GM18909 (cell line): ENCODE data around the gene ADGRB3.
A peak's percentile ranks its signal among the peaks of the same experiment; 100 is the strongest.
"Not testable (repeated sequence)": the region's sequence is repeated elsewhere in the genome, so short reads cannot be mapped to it uniquely, and the experiment has no call there.

Experiments used
- ATAC-seq: cut with Tn5 transposase; IDR thresholded peaks from one replicate; pipeline ENCODE4 v1.9.1; 2021; ENCODE audit warnings: mild to moderate bottlenecking; ENCODE audit not compliant: unreplicated experiment, poor library complexity

Gene ADGRB3

DNA sequence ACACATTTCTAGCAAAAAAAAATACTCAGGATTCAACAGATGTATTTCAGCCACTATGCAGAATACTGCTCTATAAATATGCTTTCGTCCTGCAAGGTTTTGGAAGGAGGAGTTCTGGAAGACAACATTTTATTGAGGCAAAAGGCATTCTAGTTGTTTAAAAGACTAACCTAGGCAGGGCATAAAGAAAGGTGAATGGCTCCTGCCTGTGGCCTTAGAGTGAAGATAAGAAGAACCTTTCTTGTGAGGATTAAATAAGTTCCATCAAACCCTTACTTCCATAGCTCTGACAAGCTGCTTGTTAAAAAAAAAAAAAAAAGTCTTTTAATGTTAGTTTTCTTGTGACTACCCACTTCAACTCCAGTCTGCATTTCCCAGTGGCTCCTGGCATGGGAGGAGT lies 139.8 kb downstream of the ADGRB3 start:
- ATAC-seq = no peak

DNA sequence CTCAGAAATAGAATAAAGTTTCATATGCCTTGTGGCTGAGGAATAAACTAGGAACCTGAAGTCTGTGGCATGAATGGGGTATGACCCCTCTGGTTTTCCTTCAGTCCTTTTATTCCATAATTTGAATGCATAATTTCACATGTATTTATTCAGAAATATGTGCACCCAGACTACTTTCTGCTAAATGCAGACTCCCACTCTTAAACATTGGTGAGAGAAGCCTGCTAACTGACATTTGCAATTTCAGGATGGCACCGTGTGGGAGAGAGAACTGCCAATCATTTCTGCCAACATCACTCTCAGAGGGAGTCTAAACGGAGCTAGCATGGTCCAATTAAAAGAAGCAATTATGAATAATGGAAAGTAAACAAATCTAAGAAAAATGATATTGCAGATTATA lies 141.3 kb downstream of the ADGRB3 start:
- no peak for ATAC-seq

DNA sequence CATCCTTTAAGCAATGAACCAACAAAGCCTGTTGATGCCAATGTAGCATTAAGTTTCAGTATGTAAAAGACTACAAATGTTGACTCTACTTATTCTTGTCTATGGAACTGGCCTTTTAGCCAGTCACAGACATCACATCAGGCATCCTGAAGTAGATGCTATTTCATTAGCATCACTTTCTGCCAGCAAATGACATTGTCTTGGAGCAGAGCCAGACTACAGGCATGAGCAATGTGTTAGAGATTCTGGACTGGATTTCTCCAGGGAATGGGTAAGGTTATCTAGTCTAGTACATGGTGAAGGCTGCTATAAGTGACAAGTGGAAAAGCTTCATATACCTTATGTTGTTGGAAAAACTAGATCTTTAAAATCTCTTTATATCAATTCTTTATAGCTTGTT lies 142.9 kb downstream of the ADGRB3 start:
- ATAC-seq = no peak

DNA sequence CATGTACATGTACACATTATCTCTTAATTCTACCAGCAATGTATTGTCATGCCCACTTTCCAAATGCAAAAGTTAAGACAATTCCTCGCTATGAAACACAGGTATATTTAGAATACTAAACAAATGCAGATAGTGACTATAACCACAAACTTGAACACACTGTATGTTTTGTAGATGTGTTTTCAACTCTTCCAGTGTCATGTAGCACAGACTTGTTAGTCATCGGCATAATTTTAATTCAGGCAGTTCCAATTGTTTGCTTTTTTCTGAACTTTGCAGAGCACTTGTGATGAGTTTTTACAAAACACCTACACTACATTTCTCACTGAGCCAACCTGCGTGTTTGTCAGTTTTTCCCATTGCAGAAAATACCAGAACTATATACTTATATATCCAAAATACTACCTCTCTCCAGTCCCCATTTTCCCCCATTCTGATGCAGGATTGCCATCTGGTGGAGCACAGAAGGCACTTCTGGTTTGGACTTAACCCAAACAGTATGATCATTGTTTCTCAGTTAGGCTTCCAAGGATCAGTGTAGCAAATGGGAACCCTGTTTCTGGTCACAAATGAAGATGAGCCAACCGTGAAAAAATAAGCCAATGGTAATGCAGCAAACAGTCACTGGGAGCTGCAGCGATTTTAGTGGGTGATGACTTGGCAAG lies 143.4 kb downstream of the ADGRB3 start:
- ATAC-seq = peak; percentile 57

DNA sequence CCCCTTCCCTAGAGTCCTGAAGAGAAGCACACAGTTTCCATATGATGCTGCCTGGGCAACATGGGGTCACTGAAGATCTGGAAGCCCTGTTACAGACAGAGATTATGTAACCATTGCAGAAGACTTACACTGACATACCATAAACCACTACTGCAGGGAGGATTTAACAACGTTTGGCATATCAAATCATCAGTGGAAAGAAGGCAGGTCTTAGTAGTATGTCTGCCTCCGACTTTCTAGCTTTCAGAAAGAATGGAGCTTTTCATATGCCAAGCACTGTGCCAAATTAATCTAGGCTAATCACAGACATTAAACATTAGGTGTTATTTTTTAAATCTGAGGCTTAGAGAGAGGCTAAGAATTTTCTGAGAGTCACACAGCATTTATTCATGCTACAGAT lies 144.3 kb downstream of the ADGRB3 start:
- ATAC-seq = no peak

DNA sequence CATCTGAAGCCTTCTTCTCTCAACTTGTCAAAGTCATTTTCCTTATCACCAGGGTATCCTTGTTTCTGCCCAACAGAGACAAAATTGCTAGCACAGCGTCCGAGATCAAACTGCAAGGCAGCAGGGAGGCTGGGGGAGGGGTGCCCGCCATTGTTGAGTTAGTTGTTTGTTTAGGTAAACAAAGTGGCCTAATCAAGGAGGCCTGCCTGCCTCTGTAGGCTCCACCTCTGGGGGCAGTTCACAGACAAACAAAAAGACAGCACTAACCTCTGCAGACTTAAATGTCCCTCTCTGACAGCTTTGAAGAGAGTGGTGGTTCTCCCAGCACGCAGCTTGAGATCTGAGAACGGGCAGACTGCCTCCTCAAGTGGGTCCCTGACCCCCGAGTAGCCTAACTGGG lies 155.0 kb downstream of the ADGRB3 start:
- not testable (repeated sequence) for ATAC-seq

DNA sequence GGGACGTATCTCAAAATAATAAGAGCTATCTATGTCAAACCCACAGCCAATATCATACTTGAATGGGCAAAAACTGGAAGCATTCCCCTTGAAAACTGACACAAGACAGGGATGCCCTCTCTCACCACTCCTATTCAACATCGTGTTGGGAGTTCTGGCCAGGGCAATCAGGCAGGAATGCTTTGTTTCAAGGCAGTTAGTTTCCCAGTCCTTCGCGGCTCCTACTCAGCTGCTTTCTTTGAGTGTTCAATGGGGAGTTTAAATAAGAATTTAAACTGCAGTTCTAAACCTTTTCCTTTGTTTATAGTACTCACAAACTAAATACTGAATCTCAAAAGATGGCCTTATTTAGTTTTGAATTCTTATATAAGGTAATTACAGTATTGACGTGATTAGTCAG lies 179.9 kb downstream of the ADGRB3 start:
- ATAC-seq = not testable (repeated sequence)

DNA sequence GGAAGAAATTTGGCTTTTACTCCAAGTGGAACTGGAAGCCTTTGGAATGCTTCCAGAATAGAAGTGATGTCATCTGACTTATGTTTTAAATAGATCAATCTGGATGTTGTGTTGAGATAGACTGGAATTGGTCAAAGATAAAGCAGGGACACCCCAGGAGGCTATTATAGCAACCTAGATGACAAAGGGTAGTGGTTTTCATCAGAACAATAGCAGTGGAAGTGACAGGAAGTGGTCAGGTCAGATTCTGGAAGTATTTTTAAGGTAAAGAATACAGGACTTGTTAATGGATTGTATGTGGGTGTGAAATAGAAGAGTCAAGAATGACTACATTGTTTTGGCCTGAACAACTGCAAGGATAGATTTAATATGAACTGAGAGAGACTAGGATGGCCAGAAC lies 191.4 kb downstream of the ADGRB3 start:
- no peak for ATAC-seq

DNA sequence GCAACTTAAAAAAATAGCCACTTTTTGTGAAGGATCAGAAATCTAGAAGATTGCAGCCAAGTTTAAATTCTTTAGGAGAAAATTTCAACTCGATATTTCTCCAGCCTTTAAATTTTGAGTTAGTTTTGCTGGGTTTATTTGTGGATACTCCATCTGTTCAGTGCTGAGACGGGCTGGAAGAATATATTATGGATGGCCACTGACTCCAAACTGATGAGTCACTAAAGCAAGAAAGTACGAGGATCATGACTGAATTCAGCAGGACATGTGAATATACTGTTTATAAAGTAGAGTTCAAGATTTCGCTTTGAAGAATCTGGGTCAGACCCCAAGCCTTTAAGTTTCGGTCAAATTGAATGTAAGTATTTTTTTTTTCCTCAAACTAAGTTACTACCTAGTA lies 199.5 kb downstream of the ADGRB3 start:
- no peak for ATAC-seq

DNA sequence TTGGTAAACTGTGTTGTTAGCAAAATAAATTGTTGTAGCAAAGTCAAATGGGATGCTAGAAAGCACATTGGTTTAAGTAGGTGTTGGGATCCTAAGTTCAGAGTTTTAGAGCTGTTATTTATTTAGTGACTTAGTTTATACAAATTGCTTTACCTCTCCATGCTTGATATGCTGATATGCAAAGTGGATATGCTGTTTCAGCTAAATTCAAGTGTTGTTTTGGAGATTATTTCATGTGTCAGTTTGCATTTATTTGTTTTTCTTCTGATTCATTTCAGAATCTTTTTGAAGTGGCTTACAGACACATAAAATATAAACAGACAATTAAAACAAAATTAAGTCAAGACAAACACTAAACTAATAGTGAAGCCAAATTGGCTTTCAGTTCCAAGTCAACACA lies 203.5 kb downstream of the ADGRB3 start:
- ATAC-seq = no peak

DNA sequence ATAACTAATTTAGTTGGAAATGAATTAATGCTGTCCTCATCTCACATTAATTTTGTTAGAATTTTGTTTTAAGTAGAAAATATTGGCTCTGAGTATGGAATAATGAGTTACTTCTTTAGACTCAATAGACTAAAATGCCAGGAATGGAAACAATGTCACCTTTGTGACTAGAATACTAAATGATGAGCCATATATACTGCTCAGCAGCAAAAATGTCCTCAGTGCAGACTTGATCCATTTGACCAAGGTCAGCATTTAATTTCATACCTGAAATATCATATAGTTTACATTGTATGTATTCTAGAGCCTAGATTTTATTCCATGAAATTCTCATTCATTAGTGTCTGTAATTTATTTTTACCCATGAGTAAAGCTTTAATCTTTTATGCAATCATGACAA lies 217.7 kb downstream of the ADGRB3 start:
- no peak for ATAC-seq

DNA sequence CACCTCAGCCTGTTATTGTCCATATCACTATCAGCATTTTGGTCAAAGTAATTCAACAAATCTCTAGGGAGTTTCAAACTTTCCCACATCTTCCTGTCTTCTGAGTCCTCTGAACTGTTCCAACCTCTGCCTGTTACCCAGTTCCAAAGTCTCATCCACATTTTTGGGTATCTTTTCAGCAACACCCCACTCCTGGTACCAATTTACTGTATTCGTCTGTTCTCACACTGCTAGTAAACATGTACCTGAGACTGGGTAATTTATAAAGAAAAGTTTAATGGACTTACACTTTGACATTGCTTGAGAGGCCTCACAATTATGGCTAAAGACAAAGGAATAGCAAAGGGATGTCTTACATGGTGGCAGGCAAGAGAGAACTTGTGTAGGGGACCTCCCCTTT lies 224.2 kb downstream of the ADGRB3 start:
- ATAC-seq = no peak

DNA sequence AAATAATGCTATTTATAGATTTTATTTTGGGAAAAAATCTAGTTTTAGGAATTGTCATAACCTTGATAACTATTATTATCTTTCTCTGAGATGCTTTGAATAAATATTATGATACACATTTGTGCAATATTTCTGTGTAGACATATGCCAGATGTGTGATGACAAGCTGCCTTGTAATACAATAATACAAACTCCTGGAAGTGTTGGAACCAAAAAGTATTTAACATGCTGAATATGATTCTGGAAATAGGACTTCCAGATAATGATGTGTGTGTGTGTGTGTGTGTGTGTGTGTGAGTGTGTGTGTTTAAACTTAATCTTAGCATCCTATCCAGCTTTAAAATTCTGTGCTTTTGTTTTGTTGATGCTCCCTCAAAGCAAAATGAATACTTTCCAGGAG lies 233.6 kb downstream of the ADGRB3 start:
- no peak for ATAC-seq

DNA sequence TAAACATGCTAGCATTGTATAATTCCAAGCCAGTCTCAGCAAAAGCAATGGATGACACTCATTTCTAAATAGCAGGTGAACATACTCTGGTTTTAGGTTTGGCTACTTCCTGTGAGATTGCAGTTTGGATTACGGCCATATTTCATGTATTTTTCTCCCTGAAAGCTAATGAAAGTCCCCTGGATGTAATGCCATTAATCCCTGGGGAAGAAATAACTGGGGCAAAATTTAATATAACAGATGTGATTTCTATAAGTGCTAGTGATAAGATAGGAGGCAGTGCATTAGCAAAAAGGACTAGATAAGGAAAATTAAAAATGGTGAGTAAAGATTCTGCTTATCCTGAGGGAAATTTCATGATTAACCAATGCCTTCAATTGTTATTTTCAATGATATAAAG lies 238.2 kb downstream of the ADGRB3 start:
- no peak for ATAC-seq

DNA sequence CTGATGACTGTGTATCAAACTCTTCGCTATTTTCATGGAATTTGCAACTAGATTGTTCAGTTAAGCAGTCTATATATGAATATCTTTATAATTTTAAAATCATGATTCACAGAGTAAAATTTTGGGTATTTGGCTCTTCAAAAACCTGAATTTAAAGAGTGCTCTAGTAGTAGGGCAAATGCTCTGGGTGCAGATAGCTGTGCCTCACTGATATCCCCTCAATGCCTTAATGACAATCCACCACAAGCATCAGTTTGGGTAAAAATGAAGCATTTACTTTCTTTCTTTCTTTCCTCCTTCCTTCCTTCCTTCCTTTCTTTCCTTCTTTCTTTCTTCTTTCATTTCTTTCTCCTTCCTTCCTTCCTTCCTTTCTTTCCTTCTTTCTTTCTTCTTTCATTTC lies 239.7 kb downstream of the ADGRB3 start:
- no peak for ATAC-seq

DNA sequence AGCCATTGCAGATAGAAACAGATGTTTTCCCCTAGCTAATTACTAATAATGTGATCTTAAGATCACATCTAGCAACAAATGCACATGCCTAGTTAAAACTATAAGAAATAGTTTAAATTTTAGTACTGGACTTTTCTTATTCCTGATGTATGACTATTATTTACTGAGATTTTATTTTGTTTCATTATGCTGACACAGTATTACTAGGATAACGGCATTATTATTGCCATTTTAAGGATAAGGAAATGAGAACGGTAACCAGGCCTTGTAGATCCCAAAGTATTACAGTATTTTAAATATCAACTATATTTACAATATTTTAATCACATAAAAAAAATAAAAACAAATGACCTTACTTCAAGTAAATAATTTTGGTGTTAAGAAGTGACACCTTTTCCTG lies 240.3 kb downstream of the ADGRB3 start:
- no peak for ATAC-seq

DNA sequence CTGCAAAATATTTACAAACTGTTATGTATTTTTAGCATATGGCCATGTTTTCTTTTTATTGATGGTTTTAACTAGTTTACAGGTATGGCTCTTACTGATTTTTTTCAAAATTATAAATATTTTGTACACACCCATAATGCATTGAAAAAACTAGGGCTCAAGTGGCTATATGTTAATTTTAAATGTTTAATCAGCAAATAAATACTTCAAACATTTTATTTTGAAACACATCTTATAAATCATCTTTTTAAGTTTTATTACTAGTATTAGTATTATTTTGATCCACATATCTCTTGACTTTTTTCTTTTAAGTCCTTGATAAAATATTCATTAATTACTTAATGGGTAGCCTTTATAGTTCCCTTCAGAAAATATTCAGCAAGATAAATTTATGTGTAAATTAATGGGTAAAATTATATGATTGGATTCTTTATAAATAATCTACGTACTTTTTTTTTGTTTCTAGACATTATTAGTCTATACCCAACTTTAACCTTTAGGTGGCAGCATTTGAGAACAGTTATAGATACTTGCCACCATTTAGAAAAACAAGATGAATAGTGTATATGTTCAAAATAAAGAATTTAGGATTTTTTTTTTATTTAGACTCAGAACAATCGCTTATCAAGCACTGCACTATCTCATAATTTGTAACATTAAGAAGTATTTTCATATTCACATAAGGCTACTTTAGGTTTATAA lies 241.9 kb downstream of the ADGRB3 start:
- no peak for ATAC-seq

DNA sequence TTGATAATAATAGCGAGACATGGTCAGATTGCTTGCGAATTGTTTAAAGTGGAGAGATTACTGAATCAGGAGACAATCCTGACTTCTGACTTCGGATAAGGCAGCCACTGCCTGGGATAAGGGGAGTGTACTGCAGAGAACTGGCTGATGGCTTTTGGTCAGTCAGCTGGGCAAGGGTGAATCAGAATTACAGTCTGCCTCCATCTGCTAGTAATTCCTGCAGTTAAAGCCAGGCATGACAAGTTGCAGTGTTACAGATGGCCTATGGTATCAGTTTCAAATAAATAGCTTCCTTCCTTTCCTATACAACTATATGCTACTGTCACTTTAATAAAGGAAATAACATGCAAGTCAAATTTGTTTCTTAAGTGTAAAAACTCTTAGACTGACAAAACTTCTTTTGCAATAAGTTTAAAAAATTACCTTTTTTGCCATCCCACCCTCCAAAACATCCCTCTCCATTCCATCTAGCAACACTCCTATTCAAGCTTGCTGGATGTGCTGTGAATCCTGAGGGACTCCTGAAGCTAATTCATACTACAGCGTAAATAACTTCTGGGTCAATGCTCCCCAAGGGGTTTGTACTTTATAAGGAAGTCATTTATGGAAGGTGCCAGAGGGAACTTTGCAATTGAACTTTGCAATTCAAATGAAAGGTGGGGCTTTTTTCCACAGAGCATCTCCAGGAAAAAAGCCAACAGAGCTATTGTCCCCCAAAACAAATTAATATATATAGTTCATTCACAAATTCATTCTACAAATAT lies 245.2 kb downstream of the ADGRB3 start:
- no peak for ATAC-seq

DNA sequence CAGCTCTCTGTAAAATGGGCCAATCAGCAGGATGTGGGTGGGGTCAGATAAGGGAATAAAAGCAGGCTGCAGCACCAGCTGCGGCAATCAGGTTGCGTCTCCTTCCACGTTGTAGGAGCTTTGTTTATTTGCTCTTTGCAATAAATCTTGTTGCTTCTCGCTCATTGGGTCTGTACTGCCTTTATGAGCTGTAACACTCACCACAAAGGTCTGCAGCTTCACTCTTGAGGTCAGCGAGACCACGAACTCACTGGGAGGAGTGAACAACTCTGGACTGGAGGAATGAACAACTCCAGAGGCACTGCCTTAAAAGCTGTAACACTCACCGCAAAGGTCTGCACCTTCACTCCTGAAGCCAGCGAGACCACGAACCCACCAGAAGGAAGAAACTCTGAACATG lies 248.2 kb downstream of the ADGRB3 start:
- ATAC-seq = not testable (repeated sequence)

DNA sequence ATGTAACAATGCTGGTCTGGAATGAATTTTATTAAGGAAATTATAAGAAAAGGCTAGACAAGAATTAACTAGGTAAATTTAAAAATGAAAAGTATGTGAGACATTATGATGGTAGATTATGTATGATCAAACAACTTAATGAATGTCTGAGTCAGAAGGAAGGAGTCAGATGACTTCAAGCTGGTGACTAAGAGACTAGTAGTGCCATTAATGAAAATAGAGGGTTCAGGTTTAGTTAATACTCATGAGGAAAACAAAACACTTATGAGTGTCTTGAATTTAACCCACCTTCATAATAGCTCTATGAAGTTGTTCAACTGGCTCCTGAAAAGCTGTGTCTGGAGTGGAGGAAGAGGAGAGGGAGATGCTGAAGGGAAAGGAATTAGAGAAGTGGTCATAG lies 256.3 kb downstream of the ADGRB3 start:
- no peak for ATAC-seq

DNA sequence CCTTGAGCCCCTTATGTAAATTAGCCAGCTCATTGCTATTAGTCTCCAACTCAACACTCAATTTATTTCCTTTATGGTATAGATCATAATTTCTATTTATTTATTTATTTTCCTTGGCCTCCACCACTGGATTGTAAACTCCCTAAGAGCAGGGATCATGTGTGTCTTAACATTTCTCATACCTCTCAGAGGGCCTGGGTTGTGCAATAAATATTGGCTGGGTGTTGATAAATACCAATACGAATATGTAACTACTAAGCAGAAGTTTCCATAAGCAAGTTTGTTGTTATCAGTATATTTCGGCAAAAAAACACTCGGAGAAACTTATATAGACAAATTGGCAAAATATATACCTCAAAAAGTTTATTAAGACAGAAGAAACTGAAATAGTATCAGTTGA lies 257.4 kb downstream of the ADGRB3 start:
- no peak for ATAC-seq

DNA sequence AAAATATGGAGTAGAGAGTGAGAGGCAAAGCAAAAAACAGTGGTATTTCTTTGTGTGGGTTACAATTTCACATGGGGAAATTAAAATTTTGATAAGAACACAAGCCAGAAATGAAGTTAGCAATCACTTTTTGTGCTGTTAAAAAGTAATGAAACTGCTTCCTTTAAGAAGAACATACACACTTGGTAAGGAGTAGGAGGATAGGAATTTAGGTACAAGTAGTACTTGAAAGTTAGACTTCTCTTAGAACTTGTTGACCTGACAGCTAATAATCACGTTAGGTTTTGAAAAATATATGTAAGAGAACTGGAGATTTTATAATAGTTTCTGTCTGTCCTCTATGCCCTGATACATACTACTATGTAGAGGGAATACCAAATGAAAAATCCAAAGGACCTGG lies 260.8 kb downstream of the ADGRB3 start:
- ATAC-seq = no peak
